Ishikawa (cell line): ENCODE data around the gene RHOBTB3.

Experiments used
- CEBPB ChIP-seq: IDR thresholded peaks from 2 replicates; pipeline ENCODE4 v1.6.1; 2012
- EP300 ChIP-seq: IDR thresholded peaks from 2 replicates; pipeline ENCODE4 v1.6.1; 2012; ENCODE audit warnings: borderline replicate concordance
- NFIC ChIP-seq: IDR thresholded peaks from 2 replicates; pipeline ENCODE4 v1.6.1; 2012
- RAD21 ChIP-seq: IDR thresholded peaks from 2 replicates; pipeline ENCODE4 v1.6.1; 2012; ENCODE audit warnings: low read depth
- TAF1 ChIP-seq: IDR thresholded peaks from 2 replicates; pipeline ENCODE4 v1.6.1; 2012; ENCODE audit warnings: low read depth, mild to moderate bottlenecking
- TEAD4 ChIP-seq: IDR thresholded peaks from 2 replicates; pipeline ENCODE4 v1.6.1; 2012
- YY1 ChIP-seq: IDR thresholded peaks from 2 replicates; pipeline ENCODE4 v1.6.1; 2012; ENCODE audit warnings: low read depth
- TF ChIP-seq, protein P1 (sequence below): IDR thresholded peaks from 2 replicates; pipeline ENCODE4 v1.6.1; 2012

DNA sequence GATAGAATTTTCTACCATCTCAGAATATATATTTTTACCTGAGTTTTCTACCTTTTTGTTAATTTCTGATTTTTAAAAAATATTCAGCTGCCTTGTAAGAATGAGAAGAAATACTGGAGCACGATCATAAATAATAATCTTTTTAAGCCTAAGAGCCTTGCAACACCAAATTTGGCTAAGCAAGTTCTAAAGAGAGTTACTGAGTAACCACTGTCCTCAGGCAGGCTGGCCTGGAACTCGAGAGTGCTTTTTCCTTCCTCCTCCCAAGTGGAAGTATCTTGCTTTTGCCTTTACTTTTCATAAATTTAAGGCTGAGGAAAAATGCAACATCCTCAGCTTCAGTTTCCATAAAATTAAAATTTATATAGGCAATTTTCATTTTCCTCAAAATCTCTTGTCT, 70.4 kb downstream of the RHOBTB3 start:
- TF ChIP-seq TAF1 (no peak), NFIC (no peak), RAD21 (no peak), CEBPB (no peak), EP300 (no peak), YY1 (no peak), TEAD4 (no peak)
- TF ChIP-seq, protein P1, sequence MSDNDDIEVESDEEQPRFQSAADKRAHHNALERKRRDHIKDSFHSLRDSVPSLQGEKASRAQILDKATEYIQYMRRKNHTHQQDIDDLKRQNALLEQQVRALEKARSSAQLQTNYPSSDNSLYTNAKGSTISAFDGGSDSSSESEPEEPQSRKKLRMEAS, result no peak
